Stimulated activated naive CD4-positive, alpha-beta T cell treated with Interleukin-2 at 50 U/mL for 16 hours (primary cell): ENCODE results near the gene ARHGAP26.
A peak's percentile ranks its signal among the peaks of the same experiment; 100 is the strongest.

ENCODE experiments used
- DNase-seq: peaks from one replicate; lab custom pipeline; 2025; lab: John Stamatoyannopoulos, UW

The ARHGAP26 gene

DNA sequence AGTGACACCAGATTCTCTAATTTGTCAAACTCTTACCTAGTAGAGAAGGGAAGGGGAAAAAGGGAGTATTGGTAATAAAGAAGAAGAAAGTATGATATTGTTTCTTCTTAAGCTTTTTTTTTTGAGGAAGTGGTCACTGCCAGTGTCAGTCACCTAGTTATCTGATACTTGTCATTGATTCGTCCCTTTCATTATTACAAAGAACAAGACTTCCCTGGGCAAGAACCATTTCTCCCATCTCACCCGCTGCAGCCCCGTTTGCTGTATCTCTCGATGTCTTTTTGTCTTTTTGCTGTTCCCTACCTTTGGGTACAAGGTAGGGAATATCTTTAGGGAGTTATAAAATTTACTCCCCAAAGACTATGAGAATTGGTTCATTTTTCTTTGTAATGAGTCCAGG is 249.0 kb downstream of the ARHGAP26 start:
- no peak for DNase-seq

DNA sequence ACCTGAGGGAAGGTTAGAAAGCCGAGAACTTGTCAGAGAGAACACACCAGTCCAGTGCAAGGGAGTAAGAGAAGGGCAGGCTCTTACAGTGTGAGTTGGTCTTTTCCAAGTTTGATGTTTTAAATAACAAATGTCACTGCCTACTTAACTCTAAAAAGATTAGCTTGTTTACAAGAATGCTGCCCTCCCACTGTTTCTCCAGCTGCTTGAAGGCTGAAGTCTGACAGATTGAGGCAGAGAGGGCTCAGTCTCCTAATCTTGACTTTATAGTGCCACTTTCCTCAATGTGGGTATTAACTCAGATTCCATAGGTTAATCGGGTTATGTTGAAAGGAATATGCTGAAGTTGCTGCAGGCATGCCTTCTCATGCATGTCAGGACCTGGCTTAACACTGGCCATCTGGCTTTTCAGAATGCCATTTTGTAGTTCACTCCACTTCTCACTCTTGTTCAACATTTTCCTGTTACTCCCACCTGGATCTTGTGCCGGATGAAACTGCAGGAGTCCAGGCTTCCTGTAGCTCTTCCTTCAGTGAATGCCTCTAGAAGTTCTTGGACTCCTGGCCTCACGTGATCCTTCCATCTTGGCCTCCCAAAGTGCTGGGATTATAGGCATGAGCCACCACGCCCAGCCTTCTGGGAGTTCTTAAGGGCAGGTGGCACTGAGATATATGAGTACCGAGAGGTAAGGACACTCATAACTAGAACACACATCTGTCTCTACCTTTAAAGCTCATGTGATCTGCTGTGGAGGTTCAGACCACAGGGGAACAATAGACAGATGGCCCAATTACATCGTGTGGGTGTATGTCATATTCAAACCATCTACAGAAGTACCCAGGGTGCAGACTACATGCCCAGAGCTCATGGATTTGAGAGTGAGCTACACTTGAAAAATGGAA is 249.7 kb downstream of the ARHGAP26 start:
- DNase-seq = no peak

DNA sequence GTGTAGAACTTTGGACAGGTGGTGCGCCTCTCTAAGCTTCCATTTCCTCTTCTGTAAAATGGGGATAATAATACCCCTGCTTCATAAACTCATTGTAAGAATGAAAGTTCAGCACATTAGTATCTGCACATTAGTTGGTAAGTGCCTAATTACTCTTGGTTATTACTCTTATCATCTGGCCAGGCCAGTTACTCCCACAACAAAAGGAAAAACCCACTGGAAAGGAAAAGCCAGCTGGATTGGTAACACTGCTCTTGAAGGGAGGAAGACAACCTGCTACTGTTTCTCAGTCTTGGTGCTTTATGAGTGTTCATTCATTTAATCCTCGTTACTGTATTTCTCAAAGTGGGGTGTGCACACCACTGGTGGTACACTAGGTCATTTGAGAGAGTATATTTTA is 251.4 kb downstream of the ARHGAP26 start:
- DNase-seq = no peak

DNA sequence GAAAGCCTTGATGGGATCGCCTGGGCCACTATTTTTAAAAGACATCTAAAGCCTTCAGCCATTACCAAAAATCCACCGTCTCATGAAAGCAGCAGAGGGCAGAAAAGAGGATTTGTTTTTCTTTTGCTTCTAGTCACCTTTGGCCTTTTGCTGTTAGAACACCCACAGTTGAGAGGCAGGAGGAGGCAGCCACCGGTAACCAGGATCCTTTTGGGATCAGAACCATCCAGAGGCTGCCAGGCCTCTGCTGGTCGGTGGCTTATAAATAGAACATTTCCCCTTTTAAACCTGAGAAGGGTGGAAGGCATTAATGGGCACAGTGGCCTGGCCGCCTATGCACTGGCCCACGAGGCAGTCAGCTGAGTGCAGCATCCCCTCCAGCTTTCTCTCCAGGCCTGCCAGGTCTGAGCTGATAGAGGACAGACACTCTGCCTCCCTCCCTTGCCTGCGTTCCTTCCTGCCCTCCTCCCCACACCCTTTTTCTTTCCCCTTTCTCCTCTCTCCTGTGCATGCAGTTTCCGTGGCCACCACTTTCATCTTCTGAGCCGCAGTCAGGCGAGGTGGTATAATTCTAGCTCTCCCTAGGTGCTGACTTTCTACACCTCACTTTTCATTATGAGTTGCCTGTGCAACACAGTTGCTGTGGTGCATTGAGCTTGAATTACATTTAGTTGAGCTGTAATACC is 253.4 kb downstream of the ARHGAP26 start:
- peak; percentile 35 for DNase-seq

DNA sequence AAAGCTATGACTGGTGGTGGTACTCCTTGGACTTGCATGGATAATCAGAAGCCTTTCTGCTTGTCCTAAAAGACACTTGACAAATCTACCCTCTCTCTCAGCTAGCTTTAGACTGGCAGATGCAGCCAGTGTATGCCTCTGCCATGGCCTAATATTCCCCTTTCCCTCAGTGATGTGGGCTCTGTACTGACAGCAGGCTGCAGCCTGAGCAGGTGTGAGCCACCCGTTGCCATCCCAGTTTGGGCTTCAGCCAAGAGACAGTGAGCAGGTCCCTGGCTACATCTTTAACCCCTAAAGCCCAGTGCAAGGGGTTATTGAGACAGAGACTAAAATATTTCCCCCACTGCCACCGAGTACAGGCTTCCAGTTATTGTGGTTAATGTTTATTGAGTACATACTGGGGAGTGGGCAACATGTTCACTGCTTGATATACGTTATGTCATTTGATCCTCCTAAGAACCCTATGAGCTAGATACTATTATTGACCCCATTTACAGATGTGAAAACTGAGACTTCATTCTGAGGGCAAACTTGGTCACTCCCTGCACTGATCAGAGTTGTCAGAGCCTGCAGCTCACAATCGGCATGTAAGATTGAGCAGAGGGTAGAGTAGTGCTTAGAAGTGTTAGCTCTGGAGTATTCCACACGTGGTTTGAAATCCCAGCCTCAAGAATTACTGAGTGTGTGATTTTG is 254.2 kb downstream of the ARHGAP26 start:
- no peak for DNase-seq

DNA sequence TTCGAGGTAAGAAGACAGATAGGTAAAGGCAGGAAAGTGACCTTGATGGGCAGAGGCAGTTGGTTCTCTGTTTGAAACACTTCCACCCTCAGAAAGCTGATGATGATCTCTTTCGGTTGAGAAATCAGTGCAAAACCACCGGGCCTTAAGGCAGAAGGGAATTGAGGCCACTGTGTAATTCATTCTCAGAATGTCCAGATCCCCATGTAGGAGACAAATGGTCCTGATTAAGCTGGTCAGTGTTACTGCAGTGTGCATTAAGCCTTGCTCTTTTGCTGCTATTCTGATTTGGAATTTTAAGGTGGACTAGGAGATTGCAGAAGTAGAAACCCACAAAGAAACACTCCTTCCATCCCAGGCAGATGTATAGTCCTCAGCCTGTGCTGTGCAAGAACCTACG is 255.2 kb downstream of the ARHGAP26 start:
- no peak for DNase-seq

DNA sequence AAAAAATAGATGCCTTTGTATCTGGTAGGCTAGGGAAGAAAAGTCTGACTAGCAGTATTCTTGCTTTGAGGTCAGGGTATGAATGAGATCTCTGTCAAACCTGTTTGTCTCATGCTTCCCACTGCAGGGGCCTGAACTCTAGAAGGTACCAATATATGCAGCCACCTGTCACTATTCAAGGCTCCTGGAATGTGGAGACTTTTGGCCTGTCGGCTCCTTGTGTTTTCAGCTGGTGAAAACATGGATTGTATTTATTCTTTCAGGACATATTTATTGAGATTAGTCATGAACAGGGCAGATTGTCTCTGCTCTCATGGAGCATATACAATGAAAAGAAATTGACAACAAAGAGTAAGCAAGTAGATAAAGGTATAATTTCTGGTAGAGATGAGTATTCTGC is 255.8 kb downstream of the ARHGAP26 start:
- no peak for DNase-seq

DNA sequence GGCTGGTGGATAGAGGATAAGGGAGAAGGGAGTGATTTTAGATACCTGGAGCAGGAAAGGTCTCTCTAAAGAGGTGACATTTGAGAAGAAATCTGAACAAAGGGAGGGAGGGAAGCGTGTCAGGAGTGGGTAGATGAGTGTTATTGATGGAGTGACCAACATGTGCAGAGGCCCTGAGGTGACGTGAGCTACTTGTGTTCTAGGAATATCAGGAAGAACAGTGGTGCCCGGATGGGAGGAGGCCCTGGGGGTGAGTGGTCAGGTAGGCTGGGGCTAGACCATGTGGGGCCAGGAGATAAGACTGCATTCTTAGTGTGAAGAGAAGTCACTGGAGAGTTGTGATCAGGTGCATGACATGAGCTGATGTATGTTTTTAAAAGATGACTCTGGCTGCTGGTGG is 256.2 kb downstream of the ARHGAP26 start:
- no peak for DNase-seq

DNA sequence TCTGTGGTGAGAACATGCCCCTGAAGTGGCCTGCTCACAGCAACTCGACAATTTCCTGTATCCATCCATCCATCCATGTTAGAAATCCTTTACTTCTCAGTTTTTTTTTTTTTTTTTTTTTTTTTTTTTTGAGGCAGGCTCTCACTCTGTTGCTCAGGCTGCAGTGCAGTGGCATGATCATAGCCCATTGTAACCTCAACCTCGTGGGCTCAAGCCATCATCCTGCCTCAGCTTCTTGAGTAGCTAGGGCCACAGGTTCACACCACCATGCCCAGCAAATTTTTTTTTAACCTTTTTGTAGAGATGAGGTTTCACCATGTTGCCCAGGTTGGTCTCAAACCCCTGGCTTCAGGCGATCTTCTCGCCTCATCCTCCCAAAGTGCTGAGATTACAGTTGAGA is 259.1 kb downstream of the ARHGAP26 start:
- no peak for DNase-seq

DNA sequence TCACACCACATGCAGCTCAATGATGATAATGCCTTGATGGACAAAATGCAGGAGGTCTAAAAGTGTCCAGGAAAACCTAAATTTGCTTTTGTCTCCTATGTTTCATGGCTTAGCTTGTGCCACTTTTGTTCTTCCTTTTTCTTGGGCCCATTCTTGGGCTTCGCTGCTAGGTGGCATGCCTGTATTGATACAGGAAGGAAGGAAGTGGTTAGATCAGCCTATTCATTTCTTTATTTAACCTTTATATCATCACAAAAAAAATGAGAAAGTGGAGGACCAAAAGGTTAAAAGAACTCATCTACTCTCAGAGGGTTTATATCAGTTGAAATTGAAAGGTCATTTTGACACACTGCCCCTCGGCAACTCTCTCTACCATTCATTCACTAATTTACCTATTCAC is 260.2 kb downstream of the ARHGAP26 start:
- DNase-seq = no peak

DNA sequence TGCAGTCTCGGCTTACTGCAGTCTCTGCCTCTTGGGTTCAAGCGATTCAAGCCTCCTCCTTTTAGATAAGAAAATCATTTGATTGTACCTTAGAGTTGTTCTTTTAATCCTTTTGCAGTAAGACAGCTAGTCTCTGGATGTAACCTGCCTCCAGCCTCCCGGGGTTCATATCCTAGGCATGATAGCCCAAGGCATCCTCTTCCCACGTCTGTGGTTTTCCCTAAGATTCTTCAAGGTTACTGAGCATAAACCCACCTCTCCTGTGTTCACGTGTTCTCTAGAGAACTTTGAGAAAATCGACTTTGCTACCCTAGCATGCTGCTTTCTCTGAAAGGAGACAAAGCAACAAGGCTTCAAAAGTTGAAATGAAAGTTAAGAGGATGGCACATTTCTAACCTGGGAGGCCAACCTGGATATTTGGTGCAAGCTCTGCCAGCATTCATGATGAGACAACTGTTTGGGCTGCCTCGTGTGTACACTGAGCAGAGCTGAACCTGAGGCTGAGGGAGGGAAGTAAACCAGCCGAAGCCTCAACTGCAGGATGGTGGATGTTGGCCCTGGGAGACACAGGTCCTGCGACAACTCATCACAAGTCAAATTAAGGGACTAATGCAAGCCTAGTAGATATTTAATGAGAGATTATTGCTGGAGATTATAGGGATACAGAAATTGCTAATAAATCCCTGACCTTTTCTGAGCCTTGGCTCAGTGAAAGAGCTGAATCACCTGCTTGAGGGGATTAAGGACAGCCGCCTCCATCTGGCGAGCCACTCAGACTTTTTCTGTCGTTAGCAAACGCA is 261.8 kb downstream of the ARHGAP26 start:
- DNase-seq = no peak

DNA sequence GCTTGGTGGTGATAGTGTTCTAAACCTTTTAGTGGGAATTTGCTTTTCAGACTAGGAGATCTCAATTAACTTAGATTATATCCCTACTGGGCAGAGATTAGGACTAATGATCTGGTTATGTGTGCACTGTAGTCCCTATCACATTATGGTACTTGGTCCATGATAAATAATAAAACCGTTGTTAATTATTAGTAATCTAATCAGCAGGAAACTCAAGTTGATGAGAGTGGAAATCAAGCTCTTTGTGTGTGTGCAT is 262.3 kb downstream of the ARHGAP26 start:
- DNase-seq = no peak

DNA sequence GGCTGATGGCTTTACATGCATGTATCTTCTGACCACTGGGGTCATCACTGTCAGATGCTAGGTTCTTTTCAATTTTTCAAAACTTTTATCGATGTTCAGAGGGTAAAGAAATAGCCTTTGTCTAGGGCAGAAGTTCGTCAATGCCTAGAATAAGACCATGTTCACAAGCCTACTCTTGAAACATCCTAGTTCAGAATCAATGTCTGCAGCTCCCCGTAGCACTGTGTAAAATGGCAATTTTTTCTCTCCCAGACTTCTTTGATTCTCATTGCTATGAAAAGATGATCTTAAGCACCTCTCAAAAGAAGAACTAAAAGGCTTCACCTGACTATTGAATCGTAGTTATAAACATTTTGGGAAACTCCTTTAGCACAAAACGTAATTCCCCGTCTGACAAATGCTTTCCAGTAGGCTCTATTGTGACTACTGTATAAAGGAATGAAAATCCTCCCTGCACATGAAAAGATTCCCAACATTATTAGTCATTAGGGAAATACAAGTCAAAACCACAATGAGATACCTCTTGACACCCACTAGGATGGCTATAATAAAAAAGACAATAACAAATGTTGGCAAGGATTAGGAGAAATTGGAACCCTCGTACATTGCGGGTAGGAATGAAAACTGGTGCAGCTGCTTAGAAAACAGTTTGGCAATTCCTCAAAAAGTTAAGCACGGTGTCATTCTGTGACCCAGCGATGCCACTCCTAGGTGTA is 263.5 kb downstream of the ARHGAP26 start:
- DNase-seq = no peak

DNA sequence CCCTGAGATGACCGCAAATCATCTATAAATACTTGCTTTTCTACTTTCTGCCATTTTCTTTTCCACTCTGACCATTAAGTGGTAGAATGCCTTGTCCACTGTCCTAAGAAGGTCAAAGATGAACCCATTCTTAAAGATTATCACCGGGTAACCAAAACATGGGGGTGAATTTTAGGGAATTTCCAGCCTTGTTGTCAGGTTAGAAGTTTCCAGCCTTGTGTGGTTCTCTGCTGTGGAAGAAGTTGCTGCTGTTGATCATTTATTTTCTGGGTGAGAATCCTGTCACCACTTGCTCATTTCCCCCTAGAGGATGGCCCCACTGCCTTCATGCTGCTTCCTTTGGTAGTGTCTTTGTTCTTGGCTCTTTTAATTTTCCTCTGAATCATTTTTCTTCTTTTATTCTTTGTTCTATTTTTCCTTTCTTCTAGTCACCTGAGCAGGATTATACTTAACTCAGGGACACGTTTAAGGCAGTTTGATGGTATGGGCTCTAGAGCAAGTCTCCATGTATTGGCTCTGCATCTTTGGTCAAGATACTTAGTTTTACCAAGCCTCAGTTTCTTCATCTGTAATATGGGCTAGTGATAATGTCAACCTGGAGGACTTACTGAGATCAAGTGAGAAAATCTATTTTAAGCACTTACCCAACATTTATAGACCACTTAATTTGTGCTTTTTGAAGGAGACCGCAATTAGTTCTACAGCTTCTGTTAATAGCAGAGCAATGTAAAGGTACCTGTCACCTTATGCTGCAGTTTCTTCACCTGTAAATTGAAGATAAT is 266.2 kb downstream of the ARHGAP26 start:
- no peak for DNase-seq

DNA sequence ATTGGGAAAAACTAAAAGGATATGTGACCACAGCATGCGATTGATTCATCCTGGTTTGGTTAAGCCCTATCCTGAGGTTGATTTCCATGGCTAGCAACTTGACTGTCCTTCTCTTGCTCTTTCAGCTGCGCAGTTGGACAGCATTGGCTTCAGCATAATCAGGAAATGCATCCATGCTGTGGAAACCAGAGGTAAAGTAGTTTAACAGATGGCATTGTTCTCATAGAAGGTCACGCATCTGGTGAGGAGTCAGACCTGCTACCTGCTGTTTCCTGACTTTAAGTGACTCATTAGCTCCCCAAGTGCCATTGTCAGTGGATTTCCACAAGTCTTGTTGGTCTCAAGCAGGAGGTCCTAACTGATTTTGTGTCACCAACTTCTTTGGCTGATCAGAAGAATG is 266.9 kb downstream of the ARHGAP26 start:
- no peak for DNase-seq

DNA sequence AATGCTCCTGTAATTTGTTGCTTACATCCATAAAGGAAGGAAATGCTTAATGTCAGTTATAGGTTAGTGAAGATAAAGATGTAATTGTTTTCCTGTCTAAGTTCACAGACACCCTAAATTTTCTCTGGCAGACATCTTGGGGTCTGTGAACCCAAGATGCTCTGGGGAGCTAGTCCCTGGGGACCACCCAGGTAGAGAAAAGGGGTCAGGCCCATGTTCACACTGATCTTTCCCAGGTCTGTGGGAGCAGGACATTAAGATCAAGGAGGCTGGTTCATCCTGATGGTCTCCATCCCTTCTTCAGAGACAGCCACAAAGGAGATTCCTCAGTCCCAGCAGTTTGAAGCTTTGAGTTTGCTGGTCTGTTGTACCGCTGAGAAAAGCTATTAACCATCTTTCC is 267.5 kb downstream of the ARHGAP26 start:
- DNase-seq = no peak

DNA sequence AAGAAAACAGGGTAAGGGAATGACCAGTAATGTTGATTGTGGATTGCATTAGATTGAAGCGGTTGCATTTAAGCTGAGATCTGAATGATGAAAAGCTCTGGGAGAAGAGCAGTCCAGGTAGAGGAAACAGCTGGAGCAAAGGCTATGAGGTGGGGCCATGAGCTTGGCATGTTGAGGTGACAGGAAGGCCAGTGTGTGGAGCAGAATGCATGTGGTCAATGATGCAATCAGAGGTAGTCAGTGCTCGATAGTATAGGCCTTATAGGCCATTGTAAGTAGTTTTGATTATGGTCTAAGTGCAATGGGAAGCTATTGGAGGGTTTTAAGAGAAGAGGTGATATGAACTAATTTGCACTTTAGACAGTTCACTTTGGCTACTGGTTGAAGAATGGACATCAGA is 270.4 kb downstream of the ARHGAP26 start:
- DNase-seq = no peak

DNA sequence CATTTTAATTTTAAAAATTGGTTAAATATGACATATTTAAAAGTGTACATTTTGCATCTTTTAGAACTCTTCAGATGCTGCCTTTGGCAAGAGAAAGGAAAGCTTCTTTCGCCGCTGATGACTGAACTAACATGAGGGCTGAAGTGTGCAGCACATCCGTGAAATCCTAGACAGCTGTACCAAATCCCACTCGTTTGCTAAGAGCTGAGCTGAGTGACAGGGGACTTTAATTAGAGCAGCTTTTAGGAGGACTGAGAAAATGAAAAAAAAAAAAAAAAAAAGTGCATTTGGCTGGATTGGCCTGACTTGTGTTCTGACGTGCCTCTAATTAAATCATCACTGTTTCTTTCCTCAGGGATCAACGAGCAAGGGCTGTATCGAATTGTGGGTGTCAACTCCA is 271.3 kb downstream of the ARHGAP26 start:
- DNase-seq = no peak

DNA sequence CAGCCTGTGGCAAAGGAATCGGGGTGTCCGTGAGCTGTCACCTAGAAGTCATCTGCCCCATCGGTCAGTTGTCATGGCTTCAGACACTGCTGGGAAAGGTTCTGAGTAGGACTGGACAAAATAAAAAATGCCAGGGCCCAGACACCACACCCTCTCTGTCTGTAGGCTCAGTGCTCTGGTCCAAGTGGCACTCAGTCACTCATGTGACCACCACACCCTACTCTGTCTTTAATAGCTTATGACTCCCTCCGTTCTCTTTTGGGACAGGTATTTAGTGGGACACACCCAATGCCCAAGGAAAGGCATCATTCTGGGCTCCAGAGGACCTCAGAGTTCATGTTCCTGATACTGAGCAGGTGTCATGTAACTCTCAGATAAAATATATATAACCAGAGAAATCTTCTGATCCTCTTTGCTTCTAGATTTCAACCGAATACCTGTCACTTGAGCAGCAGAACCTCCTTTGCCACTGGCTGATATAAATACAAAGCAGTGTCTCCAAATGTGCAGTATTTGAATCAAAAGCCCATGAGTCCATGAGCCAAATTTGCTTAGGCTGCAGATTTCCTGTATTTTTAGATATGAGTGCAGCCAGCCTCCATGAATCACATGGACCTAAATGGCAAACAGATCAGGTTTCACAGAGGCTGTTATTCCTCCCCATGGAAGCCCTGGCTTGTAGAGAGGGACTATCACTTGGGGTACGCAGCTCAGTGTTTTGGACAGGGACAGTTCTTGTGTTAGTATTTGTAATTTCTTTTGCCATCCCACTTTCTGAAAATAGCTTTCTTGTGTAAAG is 272.0 kb downstream of the ARHGAP26 start:
- no peak for DNase-seq

DNA sequence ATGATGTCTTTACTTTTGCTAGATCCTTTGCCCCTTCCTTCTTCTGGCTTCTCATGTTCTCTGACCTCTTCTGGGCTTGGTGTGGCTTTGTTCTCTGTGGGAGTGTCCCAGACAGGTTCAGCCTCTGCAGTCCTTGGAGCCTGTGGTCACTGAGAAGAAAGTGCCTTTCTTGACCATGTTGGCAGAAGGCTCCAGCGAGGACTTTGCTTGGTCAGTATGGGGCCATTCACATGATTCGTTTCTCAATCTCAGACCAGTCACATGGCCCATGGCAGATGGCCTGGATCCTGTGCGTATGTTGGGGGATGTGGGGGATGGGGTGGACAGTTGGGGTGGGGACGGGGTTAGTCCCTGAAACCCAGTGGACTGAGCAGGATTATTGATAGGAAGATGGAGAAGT is 274.1 kb downstream of the ARHGAP26 start:
- no peak for DNase-seq
